ENCODE measurements around the gene CNTROB.

DNA sequence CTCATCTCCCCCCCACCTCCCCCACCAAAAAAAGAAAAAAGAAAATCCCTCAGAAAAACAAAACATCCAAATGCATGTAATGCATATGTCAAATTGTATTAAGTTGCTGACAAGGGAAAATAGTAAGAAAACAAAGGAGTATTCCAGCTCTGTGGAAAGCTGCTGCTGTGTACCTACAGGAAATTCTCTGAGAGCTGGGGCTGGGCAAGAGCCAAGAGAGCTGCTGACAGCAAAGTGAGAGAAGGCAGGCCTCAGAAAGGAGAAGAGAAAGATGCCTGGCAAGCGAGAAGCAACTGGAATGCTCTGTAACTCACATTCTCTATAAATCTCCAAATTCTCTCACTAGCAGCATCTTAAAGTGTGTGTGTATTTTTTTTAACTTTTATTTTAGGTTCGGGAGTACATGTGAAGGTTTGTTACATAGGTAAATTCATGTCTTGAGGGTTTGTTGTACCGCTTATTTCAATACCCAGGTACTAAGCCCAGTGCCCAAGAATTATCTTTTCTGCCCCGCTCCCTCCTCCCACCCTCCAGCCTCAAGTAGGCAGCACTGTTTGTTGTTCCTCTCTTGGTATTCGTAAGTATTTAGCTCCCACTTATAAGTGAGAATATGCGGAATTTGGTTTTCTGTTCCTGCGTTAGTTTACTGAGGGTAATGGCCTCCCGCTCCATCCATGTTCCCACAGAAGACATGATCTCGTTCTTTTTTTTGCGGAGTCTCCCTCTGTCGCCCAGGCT lies 24.4 kb downstream of the CNTROB start:
- no peak for TF ChIP-seq TAF1 (IDR thresholded peaks at IDR 0.05; ENCODE audit: borderline replicate concordance, insufficient read depth, low read length)
- TF ChIP-seq, protein P1, sequence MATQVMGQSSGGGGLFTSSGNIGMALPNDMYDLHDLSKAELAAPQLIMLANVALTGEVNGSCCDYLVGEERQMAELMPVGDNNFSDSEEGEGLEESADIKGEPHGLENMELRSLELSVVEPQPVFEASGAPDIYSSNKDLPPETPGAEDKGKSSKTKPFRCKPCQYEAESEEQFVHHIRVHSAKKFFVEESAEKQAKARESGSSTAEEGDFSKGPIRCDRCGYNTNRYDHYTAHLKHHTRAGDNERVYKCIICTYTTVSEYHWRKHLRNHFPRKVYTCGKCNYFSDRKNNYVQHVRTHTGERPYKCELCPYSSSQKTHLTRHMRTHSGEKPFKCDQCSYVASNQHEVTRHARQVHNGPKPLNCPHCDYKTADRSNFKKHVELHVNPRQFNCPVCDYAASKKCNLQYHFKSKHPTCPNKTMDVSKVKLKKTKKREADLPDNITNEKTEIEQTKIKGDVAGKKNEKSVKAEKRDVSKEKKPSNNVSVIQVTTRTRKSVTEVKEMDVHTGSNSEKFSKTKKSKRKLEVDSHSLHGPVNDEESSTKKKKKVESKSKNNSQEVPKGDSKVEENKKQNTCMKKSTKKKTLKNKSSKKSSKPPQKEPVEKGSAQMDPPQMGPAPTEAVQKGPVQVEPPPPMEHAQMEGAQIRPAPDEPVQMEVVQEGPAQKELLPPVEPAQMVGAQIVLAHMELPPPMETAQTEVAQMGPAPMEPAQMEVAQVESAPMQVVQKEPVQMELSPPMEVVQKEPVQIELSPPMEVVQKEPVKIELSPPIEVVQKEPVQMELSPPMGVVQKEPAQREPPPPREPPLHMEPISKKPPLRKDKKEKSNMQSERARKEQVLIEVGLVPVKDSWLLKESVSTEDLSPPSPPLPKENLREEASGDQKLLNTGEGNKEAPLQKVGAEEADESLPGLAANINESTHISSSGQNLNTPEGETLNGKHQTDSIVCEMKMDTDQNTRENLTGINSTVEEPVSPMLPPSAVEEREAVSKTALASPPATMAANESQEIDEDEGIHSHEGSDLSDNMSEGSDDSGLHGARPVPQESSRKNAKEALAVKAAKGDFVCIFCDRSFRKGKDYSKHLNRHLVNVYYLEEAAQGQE (IDR thresholded peaks at IDR 0.05; ENCODE audit: insufficient read depth in 1 of 2, low read depth in 2 of 2, low read length in 2 of 2), result no peak

Data from PFSK-1 (cell line).